ENCODE data around the gene PRKAB2. TPM values are rescaled to one million over a fixed set of nuclear protein-coding genes. Genes with fewer than 3 reads are reported as not detected.

PRKAB2 gene
- total and polyA plus RNA-seq, 2 of the 13 experiments (the other 11 are each of a cell fraction or from before 2014, with no cell fraction given), result 44.0 to 118 TPM

DNA sequence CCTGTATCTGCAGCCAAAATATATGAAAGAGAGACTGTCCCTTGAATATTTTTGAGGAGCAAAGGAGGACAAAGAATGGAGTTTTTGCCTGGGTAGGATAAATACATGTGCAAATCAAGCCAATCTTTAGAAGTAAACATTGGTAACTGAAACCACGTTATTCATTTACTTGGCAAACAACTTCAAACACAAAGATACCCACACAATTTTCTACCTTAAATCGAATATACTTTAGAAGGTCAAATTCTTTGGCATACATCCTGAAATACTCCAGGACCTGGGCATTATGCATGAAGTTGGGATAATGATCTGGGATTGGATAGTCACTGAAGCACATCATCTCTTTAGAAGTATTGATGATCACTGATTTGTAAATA, 43.3 kb upstream of the PRKAB2 start (continued):
- TF ChIP-seq GFI1 (CRISPR knock-in tag; IDR thresholded peaks at IDR 0.05; ENCODE audit: borderline replicate concordance) (peak; percentile 94), PRMT3 (CRISPR knock-in tag; IDR thresholded peaks at IDR 0.05; ENCODE audit: borderline replicate concordance, low read depth) (no peak), RORA (CRISPR knock-in tag; IDR thresholded peaks at IDR 0.05) (no peak), SOX6 (IDR thresholded peaks at IDR 0.05) (no peak), SOX6 (CRISPR knock-in tag; IDR thresholded peaks at IDR 0.05) (peak; percentile 92), RAD21 (CRISPR knock-in tag; IDR thresholded peaks at IDR 0.05) (no peak), MTA1 (CRISPR knock-in tag; IDR thresholded peaks at IDR 0.05; ENCODE audit: borderline replicate concordance) (no peak), ZSCAN9 (CRISPR knock-in tag; IDR thresholded peaks at IDR 0.05; ENCODE audit: borderline replicate concordance) (peak; percentile 47; the same call in 1 of the 2 replicates), HDAC2 (CRISPR knock-in tag; IDR thresholded peaks at IDR 0.05) (peak; percentile 72; the same call in 1 of the 2 replicates), MXD4 (CRISPR knock-in tag; IDR thresholded peaks at IDR 0.05) (peak; percentile 27; the same call in 1 of the 2 replicates), HMG20B (CRISPR knock-in tag; conservative IDR thresholded peaks at IDR 0.05) (0 out of 2 replicates have a peak, but pooled peaks have one; percentile 59), MIER2 (CRISPR knock-in tag; IDR thresholded peaks at IDR 0.05) (0 out of 2 replicates have a peak, but pooled peaks have one; percentile 48), FOXP1 (IDR thresholded peaks at IDR 0.05) (no peak), FOXP1 (CRISPR knock-in tag; IDR thresholded peaks at IDR 0.05) (peak; percentile 80; the same call in 1 of the 2 replicates), ZNF556 (CRISPR knock-in tag; IDR thresholded peaks at IDR 0.05; ENCODE audit: borderline replicate concordance) (no peak), ARID3A (IDR thresholded peaks at IDR 0.05; ENCODE audit: low read depth, low read length) (peak; percentile 88), ISL2 (CRISPR knock-in tag; IDR thresholded peaks at IDR 0.05) (peak; percentile 97), ZBTB34 (CRISPR knock-in tag; IDR thresholded peaks at IDR 0.05) (0 out of 2 replicates have a peak, but pooled peaks have one; percentile 69), ETV5 (CRISPR knock-in tag; IDR thresholded peaks at IDR 0.05; ENCODE audit: borderline replicate concordance) (peak; percentile 60; the same call in 1 of the 2 replicates)
- TF ChIP-seq, protein P1, sequence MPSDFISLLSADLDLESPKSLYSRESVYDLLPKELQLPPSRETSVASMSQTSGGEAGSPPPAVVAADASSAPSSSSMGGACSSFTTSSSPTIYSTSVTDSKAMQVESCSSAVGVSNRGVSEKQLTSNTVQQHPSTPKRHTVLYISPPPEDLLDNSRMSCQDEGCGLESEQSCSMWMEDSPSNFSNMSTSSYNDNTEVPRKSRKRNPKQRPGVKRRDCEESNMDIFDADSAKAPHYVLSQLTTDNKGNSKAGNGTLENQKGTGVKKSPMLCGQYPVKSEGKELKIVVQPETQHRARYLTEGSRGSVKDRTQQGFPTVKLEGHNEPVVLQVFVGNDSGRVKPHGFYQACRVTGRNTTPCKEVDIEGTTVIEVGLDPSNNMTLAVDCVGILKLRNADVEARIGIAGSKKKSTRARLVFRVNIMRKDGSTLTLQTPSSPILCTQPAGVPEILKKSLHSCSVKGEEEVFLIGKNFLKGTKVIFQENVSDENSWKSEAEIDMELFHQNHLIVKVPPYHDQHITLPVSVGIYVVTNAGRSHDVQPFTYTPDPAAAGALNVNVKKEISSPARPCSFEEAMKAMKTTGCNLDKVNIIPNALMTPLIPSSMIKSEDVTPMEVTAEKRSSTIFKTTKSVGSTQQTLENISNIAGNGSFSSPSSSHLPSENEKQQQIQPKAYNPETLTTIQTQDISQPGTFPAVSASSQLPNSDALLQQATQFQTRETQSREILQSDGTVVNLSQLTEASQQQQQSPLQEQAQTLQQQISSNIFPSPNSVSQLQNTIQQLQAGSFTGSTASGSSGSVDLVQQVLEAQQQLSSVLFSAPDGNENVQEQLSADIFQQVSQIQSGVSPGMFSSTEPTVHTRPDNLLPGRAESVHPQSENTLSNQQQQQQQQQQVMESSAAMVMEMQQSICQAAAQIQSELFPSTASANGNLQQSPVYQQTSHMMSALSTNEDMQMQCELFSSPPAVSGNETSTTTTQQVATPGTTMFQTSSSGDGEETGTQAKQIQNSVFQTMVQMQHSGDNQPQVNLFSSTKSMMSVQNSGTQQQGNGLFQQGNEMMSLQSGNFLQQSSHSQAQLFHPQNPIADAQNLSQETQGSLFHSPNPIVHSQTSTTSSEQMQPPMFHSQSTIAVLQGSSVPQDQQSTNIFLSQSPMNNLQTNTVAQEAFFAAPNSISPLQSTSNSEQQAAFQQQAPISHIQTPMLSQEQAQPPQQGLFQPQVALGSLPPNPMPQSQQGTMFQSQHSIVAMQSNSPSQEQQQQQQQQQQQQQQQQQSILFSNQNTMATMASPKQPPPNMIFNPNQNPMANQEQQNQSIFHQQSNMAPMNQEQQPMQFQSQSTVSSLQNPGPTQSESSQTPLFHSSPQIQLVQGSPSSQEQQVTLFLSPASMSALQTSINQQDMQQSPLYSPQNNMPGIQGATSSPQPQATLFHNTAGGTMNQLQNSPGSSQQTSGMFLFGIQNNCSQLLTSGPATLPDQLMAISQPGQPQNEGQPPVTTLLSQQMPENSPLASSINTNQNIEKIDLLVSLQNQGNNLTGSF (CRISPR knock-in tag; IDR thresholded peaks at IDR 0.05), result no peak
- TF ChIP-seq, protein P2, sequence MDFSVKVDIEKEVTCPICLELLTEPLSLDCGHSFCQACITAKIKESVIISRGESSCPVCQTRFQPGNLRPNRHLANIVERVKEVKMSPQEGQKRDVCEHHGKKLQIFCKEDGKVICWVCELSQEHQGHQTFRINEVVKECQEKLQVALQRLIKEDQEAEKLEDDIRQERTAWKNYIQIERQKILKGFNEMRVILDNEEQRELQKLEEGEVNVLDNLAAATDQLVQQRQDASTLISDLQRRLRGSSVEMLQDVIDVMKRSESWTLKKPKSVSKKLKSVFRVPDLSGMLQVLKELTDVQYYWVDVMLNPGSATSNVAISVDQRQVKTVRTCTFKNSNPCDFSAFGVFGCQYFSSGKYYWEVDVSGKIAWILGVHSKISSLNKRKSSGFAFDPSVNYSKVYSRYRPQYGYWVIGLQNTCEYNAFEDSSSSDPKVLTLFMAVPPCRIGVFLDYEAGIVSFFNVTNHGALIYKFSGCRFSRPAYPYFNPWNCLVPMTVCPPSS (IDR thresholded peaks at IDR 0.05), result no peak
- TF ChIP-seq, protein P3, sequence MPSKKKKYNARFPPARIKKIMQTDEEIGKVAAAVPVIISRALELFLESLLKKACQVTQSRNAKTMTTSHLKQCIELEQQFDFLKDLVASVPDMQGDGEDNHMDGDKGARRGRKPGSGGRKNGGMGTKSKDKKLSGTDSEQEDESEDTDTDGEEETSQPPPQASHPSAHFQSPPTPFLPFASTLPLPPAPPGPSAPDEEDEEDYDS (CRISPR knock-in tag; IDR thresholded peaks at IDR 0.05), result peak; percentile 55
